HepG2 (cell line): Measurements from ENCODE around the gene CXorf38. TPM values are rescaled to one million over a fixed set of nuclear protein-coding genes. Genes with fewer than 3 reads are reported as not detected.
A peak's percentile ranks its signal among the peaks of the same experiment; 100 is the strongest.

Experiments used
- ATAC-seq: fragments of 200-7000 bp; cut with Tn5 transposase; 3 replicates; pipeline ENCODE4 v1.9.1; 2020; ENCODE audit warnings: mild to moderate bottlenecking, moderate library complexity
- BruUV-seq: library from RNA; stranded (reverse); fragments of 400-500 nt; replicated peaks from 2 replicates; lab custom pipeline; 2021; lab: Mats Ljungman, UMichigan
- CTCF ChIA-PET: fragments of 300-600 bp; formaldehyde crosslinking; extraction: SDS; loops from one replicate; lab custom pipeline; 2021; ENCODE audit warnings: low total read pairs, inconsistent platforms, low intra/inter-chr PET ratio; lab: Yijun Ruan, JAX
- POLR2A ChIA-PET: fragments of 350-600 bp; sonication (Branson Sonifier 250); formaldehyde crosslinking; loops from one replicate; lab custom pipeline; 2020; ENCODE audit warnings: antibody characterized with exemption, inconsistent platforms; lab: Yijun Ruan, JAX
- DNase-seq: peaks from one replicate; pipeline ENCODE4 v3.0.0-alpha.2; 2015; ENCODE audit warnings: low spot score
- FAIRE-seq: peaks from 3 replicates; lab custom pipeline; 2011; peaks lifted over from hg19 to GRCh38; lab: Jason Lieb, UNC
- H2AFZ ChIP-seq: one replicate; pipeline ENCODE4 v1.6.1; 2011; ENCODE audit warnings: low read length, inconsistent platforms
- H3K27ac ChIP-seq: fragments of 300-600 bp; 3 replicates; pipeline ENCODE4 v1.8.0; 2011; ENCODE audit warnings: mixed run types, mild to moderate bottlenecking, mixed read lengths, low read length, inconsistent platforms; ENCODE audit not compliant: insufficient read depth; ENCODE audit errors: extremely low read length
- H3K27me3 ChIP-seq, 2 experiments: fragments of 200-600 bp in 1 of 2; 2 replicates in 1 of 2; 3 replicates in 1 of 2; pipeline versions ENCODE4 v1.6.0 to v1.8.0; 2011; ENCODE audit warnings: low read length in 2 of 2, mild to moderate bottlenecking in 2 of 2, moderate library complexity in 2 of 2, inconsistent platforms in 1 of 2; ENCODE audit not compliant: insufficient read depth in 2 of 2, control insufficient read depth in 1 of 2
- H3K36me3 ChIP-seq, 2 experiments: fragments of 200-600 bp in 1 of 2; replicated peaks in 1 of 2; 2 replicates in 1 of 2; 3 replicates in 1 of 2; pipeline versions ENCODE4 v1.5.1 to v1.8.0; 2011; ENCODE audit warnings: low read length in 2 of 2, inconsistent platforms in 1 of 2; ENCODE audit not compliant: insufficient read depth in 2 of 2, control insufficient read depth in 1 of 2
- H3K4me1 ChIP-seq: 2 replicates; pipeline ENCODE4 v1.5.1; 2012; ENCODE audit warnings: low read length, inconsistent platforms; ENCODE audit not compliant: insufficient read depth
- H3K4me2 ChIP-seq: 2 replicates; pipeline ENCODE4 v1.6.0; 2011; ENCODE audit warnings: low read depth, low read length, inconsistent platforms
- H3K4me3 ChIP-seq, 3 experiments: fragments of 200-600 bp in 1 of 3; sonication (generic), shearing (Covaris generic) in 1 of 3; replicated peaks in 1 of 3; 2 replicates each; pipeline ENCODE4 v1.5.1; 2011 to 2016; ENCODE audit warnings: low read length in 3 of 3, inconsistent platforms in 2 of 3, low read depth in 2 of 3, mild to moderate bottlenecking in 2 of 3, control low read depth in 1 of 3, mixed read lengths in 1 of 3; ENCODE audit not compliant: insufficient read depth in 1 of 3
- H3K79me2 ChIP-seq: one replicate; pipeline ENCODE4 v1.6.1; 2011; ENCODE audit warnings: low read length, inconsistent platforms; ENCODE audit not compliant: insufficient read depth
- H3K9ac ChIP-seq: 2 replicates; pipeline ENCODE4 v1.6.0; 2011; ENCODE audit warnings: mild to moderate bottlenecking, low read depth, low read length, inconsistent platforms; ENCODE audit not compliant: insufficient read depth
- H3K9me3 ChIP-seq: 2 replicates; pipeline ENCODE4 v1.5.1; 2012; ENCODE audit warnings: mild to moderate bottlenecking, low read length
- H4K20me1 ChIP-seq: 2 replicates; pipeline ENCODE4 v1.6.0; 2011; ENCODE audit warnings: inconsistent platforms, mild to moderate bottlenecking, low read length, moderate library complexity; ENCODE audit not compliant: insufficient read depth
- ARID5B ChIP-seq: IDR thresholded peaks from 2 replicates; pipeline ENCODE4 v1.4.0; 2020; ENCODE audit warnings: mild to moderate bottlenecking, missing genetic modification reagents
- ELK4 ChIP-seq: sonication (generic); formaldehyde crosslinking; IDR thresholded peaks from 2 replicates; pipeline ENCODE4 v1.9.0; 2021; ENCODE audit warnings: missing genetic modification reagents, borderline replicate concordance
- FOSL1 ChIP-seq: sonication (generic); formaldehyde crosslinking; IDR thresholded peaks from 2 replicates; pipeline ENCODE4 v1.9.0; 2021; ENCODE audit warnings: missing genetic modification reagents, borderline replicate concordance
- FOXA3 ChIP-seq: IDR thresholded peaks from 2 replicates; pipeline ENCODE4 v1.6.1; 2016; ENCODE audit warnings: missing genetic modification reagents, missing compliant biosample characterization
- FOXP1 ChIP-seq, 2 experiments: fragments of 450-650 bp in 1 of 2; IDR thresholded peaks; 2 replicates each; pipeline ENCODE4 v1.6.1; 2017 to 2018; ENCODE audit warnings: antibody characterized with exemption in 1 of 2
- ISX ChIP-seq: sonication (generic); formaldehyde crosslinking; conservative IDR thresholded peaks from 2 replicates; pipeline ENCODE4 v1.5.0; 2020; ENCODE audit warnings: missing genetic modification reagents
- KDM1A ChIP-seq: IDR thresholded peaks from 2 replicates; pipeline ENCODE4 v1.6.1; 2016; ENCODE audit warnings: missing compliant biosample characterization
- MAFK ChIP-seq, 2 experiments: IDR thresholded peaks in 1 of 2; conservative IDR thresholded peaks in 1 of 2; 2 replicates each; pipeline ENCODE4 v1.6.1; 2011; ENCODE audit warnings: improper control_type of control experiment in 2 of 2, low read length in 2 of 2
- PATZ1 ChIP-seq: sonication (generic); formaldehyde crosslinking; IDR thresholded peaks from 2 replicates; pipeline ENCODE4 v1.4.0; 2020; ENCODE audit warnings: missing genetic modification reagents
- REL ChIP-seq: sonication (generic); formaldehyde crosslinking; conservative IDR thresholded peaks from 2 replicates; pipeline ENCODE4 v1.8.0; 2022; ENCODE audit warnings: mild to moderate bottlenecking, missing genetic modification reagents, moderate library complexity
- RFX1 ChIP-seq: fragments of 450-650 bp; IDR thresholded peaks from 2 replicates; pipeline ENCODE4 v1.6.1; 2017
- TFE3 ChIP-seq: IDR thresholded peaks from 2 replicates; pipeline ENCODE4 v1.6.1; 2016
- ZBTB42 ChIP-seq: sonication (generic); formaldehyde crosslinking; IDR thresholded peaks from 2 replicates; pipeline ENCODE4 v1.5.0; 2020; ENCODE audit warnings: mild to moderate bottlenecking, missing genetic modification reagents
- ZIK1 ChIP-seq: sonication (generic); formaldehyde crosslinking; IDR thresholded peaks from 2 replicates; pipeline ENCODE4 v1.5.0; 2020; ENCODE audit warnings: mild to moderate bottlenecking, low read depth, missing genetic modification reagents, borderline replicate concordance
- ZNF256 ChIP-seq: sonication (generic); formaldehyde crosslinking; conservative IDR thresholded peaks from 2 replicates; pipeline ENCODE4 v1.4.0; 2020; ENCODE audit warnings: missing genetic modification reagents
- ZNF510 ChIP-seq: sonication (generic); formaldehyde crosslinking; IDR thresholded peaks from 2 replicates; pipeline ENCODE4 v1.4.0; 2020; ENCODE audit warnings: low read depth, mild to moderate bottlenecking, missing genetic modification reagents
- WGBS: methylation state at CpG from one replicate; pipeline ENCODE4 v1.1.6; 2017; ENCODE audit warnings: low lambda C conversion rate; 5-methylcytosine and 5-hydroxymethylcytosine counted together
- in situ Hi-C: cut with HindIII; loops from 2 replicates; pipeline ENCODE4 v1.10.0; 2017; ENCODE audit warnings: low pct_unique_long_range_greater_than_20kb; ENCODE audit not compliant: extremely low pct_ligation_motif_present
- intact Hi-C: fragments of 100-400 bp; cut with micrococcal nuclease; formaldehyde crosslinking; loops from one replicate; pipeline ENCODE4 v1.10.0; 2022; ENCODE audit not compliant: unreplicated experiment
- polyA plus RNA-seq, 8 experiments: library from polyadenylated mRNA; depleted of rRNA in 3 of 8; stranded (reverse) in 7 of 8; unstranded in 1 of 8; fragments of >200 nt; fragmentation: Illumina TruSeq in 4 of 8; extraction: Trizol in 4 of 8; gene quantifications; 2 replicates each; pipeline versions ENCODE4 v1.2.1 to v1.2.3, GENCODE V29; 2011 to 2016; ENCODE audit warnings: low read depth in 4 of 8, missing spikeins in 1 of 8, mixed read lengths in 1 of 8; ENCODE audit not compliant: insufficient read depth in 1 of 8
- total RNA-seq, 5 experiments: library from RNA; depleted of rRNA; stranded (reverse); fragments of >200 nt; fragmentation: Illumina TruSeq; extraction: Trizol; gene quantifications; 2 replicates each; pipeline ENCODE4 v1.2.3, GENCODE V29; 2016; ENCODE audit warnings: low read depth in 1 of 5

CXorf38 gene
- total and polyA plus RNA-seq, 2 of the 13 experiments (the other 11 are each of a cell fraction or from before 2014, with no cell fraction given) = 4.6 to 6.7 TPM

GRCh38 chrX:40578039-40578695 is 69.2 kb downstream of the CXorf38 start:
- H3K4me1 ChIP-seq = peaks cover 46% of the 10 kb centered on the region
- ChIA-PET POLR2A (no interaction called here), CTCF (no interaction called here)
- H3K9ac ChIP-seq = no peak overlapping the region
- in situ Hi-C loops = no loop called here
- peaks cover 18% of the 10 kb centered on the region for H3K79me2 ChIP-seq
- H3K27ac ChIP-seq = no peak overlapping the region
- no peaks in the 10 kb centered on the region for H4K20me1 ChIP-seq
- WGBS = 2% methylated on average over 6 of the region's 7 CpGs
- FAIRE-seq = peak; percentile 51
- intact Hi-C loops = no loop called here
- ATAC-seq = no peak
- H3K27me3 ChIP-seq = no peaks in the 10 kb centered on the region; a peak in 1 of 5 replicates
- H3K9me3 ChIP-seq = no peaks in the 10 kb centered on the region
- peak overlapping the region in 2 of 3 experiments; percentile 7 to 13; a peak in 1 of 6 replicates for H3K4me3 ChIP-seq
- H3K4me2 ChIP-seq = peak overlapping the region; percentile 53
- peak; percentile 40 for DNase-seq
- no peaks in the 10 kb centered on the region for H3K36me3 ChIP-seq
- no TSS peak for BruUV-seq
- H2AFZ ChIP-seq = no peak overlapping the region
- TF ChIP-seq ISX (CRISPR knock-in tag) (no peak), ELK4 (no peak), ZIK1 (CRISPR knock-in tag) (no peak), KDM1A (CRISPR knock-in tag) (no peak), ARID5B (CRISPR knock-in tag) (0 out of 2 replicates have a peak, but pooled peaks have one; percentile 39), ZNF256 (CRISPR knock-in tag) (no peak), FOXP1 (IDR thresholded peaks at IDR 0.05) (no peak), FOXP1 (CRISPR knock-in tag; IDR thresholded peaks at IDR 0.05) (peak; percentile 37; the same call in 1 of the 2 replicates), REL (CRISPR knock-in tag) (no peak), MAFK (conservative IDR thresholded peaks at IDR 0.05 in 1 of 2, IDR thresholded peaks at IDR 0.05 in 1 of 2; ENCODE audit: low read length in 2 of 2) (peak; percentile 86 to 87), ZNF510 (CRISPR knock-in tag) (no peak), FOSL1 (CRISPR knock-in tag) (no peak), FOXA3 (CRISPR knock-in tag) (peak; percentile 28; the same call in 1 of the 2 replicates), PATZ1 (no peak), RFX1 (no peak), TFE3 (CRISPR knock-in tag) (no peak), ZBTB42 (CRISPR knock-in tag) (no peak)
